Right hindlimb (tissue), 1 donor: ENCODE data around the gene MTMR3.

Experiments
- DNase-seq: peaks from one replicate; pipeline ENCODE4 v3.0.0-alpha.2; 2018

The MTMR3 gene

DNA sequence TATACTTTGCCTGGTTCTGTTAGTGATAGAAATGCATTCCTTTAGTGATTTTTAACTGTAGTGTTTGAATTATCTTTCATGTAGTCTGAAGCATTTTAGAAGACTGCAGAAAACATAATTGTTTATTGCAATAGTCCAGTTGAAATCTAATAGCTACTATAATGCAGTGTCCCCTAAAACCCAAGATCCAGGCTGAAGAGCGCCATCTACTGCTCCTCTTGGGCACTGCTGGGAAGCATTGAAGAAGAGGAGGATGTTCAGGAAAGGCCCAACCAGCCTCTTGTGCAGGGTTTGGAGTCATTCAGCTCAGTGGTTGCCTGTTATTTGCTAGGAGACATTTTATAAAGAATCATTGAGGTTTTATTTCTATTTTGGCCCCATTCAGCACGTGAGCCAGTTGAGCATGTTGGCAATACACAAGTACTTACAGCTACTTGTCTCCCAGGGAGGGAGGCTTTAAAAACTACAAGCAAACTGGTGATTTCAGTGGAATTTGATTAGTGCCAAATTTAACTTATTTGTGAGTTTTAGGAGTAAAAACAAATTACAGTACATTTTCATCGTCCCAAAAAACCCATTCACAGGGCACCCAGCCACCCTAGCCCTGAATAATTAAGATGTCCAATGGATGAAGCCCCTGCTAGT is 122.4 kb downstream of the MTMR3 start:
- peak; percentile 82 for DNase-seq

GRCh38 chr22:30007361-30007760 is 124.4 kb downstream of the MTMR3 start:
- no peak for DNase-seq

DNA sequence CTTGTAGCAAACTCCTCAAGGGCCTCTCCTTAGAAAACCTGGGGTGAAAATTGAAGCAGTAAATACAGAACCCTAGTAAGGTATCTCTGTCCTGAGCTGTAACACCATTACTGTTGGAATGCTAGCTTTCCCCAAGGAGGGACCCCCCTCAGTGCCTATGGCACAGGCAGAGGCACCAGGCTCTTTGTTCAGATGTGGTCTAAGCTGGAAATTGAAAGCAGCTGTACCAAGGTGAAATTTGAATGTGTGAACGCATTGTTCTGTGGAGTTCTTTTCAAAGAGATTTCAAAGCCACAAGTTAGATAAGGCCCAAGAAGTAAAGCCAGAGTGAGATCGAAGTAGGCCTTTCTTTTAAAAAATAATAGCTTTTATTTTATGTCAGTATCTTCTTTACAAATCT is 125.4 kb downstream of the MTMR3 start:
- DNase-seq = no peak

DNA sequence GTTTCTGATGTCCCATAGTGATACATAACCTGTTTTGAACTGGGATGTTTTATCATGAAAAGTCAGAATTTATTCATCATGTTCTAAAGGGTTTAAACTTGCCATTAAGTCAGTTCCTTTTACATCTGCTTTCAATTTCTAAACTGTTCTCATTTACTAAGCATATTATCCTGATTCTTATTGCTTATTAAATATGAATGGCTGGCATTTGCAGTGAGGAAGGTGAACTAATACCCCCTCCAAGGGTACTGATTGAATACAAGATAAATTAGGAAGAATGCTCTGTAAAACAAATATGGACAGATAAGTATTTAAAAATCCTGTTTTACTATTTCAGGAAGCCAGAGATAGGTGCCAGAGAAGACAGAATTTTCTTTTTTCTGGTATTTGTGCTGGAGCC is 126.5 kb downstream of the MTMR3 start:
- DNase-seq = no peak

DNA sequence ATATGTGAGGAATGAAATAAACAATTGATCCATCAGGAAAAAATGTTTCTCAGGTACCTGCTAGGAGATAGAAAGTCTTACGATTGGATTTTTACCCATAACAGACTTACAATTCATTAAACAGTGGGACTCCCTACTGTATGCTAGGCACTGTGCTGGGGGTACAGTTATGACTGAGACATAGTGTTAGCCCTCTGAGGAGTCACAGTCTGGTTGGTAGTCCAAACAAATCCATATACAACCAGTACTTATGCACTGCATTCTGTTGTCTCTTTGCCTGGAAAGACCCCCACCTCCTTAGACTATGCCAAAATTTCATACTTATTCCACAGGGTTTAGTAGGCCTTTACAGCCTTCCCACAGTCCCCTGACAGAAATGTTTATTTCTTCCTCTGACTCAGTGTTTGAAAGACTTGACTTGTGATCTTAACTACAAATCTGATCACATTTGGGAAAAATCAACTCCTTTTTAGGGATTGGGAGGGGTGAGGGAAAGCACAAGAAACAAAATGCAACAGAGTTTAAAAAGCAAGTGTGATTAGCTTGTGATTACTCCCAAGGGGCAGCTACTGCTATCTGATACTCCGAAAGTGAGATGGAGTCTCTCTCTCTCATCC is 127.9 kb downstream of the MTMR3 start:
- DNase-seq = no peak

- DNase-seq = no peak
Observed at GRCh38 chr22:30013201-30013600, 130.2 kb downstream of the MTMR3 start.

- no peak for DNase-seq
Observed at GRCh38 chr22:30014244-30014643, 131.3 kb downstream of the MTMR3 start.

- DNase-seq = no peak
Observed at GRCh38 chr22:30015229-30015797, 132.3 kb downstream of the MTMR3 start.

DNA sequence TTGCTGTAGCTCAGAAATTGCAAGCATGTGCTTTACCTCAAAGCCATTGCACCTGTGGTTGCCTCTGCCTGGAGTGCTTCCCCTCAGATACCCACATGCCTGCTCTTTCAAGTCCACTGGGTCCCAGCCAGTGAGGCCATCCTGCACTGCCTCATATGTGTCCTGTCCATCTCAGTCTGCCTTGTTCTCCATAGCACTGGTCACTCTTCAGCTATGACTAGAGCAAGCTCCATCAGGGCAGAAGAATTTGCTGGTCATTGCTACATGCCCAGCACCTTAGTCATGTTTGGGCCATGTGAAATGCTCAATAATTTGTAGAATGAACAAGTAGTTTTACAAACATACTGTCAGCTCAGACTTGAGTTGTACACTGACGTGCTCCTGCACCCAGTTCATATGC is 132.9 kb downstream of the MTMR3 start:
- no peak for DNase-seq

DNA sequence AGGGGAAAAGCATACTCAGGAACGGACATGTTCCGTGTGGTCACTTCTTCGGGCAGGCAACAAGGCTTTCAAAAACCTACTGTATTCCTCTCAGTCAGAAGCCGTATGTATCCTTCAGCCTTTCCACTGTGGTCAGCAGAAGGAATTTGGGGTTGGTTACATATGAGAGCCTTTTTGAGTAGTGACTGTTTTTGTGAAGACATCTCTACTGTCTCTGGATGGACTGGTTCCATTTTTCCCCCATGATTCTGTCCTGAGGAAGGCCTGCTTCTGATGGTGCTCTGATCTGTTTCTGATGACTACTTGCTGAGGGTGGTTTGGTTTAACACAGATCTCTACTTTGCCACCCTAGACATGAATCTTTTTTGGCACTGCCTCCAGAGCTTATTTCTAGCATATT is 133.6 kb downstream of the MTMR3 start:
- DNase-seq = no peak

DNA sequence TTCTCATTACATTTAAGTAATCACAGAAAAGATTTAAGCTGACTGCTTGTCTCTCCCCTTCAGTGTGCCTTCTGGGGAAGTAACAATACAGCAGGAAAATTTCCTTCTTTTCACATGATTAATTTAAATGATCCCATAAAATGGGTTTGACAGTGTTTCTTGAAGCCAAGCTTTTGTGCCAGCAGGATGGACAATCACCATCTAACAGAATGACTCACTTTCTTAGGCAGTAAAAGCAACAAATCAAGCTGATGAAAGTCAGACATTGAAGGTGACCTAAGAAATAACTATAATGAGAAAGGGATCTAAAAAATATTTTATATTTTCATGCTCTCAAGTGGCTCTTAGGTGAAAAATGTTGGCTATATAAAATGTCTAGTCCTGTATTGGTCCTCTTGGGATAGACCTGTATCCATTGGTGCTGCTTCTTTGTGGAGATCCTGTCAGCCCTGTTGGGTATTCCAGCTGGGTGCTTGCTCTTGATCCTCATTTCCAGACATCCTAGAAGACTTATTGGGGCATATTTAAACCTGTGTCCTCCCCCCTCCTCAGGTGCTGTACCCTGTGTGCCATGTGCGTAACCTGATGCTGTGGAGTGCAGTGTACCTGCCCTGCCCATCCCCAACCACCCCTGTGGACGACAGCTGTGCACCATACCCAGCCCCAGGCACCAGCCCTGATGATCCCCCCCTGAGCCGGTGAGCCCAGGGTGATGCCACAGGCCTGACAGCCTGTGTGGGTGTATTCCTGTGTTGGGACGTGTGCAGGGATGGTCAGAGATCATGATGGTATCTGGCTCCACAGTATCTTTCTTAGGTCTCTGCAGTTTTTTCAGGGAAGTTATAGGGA is 134.6 kb downstream of the MTMR3 start:
- no peak for DNase-seq

DNA sequence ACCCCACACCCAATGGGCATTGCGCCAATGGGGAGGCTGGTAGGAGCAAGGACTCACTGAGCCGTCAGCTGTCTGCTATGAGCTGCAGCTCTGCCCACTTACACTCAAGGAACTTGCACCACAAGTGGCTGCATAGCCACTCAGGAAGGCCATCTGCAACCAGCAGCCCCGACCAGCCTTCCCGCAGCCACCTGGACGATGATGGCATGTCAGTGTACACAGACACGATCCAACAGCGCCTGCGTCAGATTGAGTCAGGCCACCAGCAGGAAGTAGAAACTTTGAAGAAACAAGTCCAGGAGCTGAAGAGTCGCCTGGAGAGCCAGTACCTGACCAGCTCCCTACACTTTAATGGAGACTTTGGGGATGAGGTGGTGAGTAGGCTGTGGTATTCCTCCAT is 137.5 kb downstream of the MTMR3 start:
- no peak for DNase-seq

GRCh38 chr22:30021338-30021737 is 138.4 kb downstream of the MTMR3 start:
- DNase-seq = no peak

- no peak for DNase-seq
Observed at GRCh38 chr22:30021881-30022619, 139.1 kb downstream of the MTMR3 start.

- no peak for DNase-seq
Observed at GRCh38 chr22:30023099-30023660, 140.2 kb downstream of the MTMR3 start.

DNA sequence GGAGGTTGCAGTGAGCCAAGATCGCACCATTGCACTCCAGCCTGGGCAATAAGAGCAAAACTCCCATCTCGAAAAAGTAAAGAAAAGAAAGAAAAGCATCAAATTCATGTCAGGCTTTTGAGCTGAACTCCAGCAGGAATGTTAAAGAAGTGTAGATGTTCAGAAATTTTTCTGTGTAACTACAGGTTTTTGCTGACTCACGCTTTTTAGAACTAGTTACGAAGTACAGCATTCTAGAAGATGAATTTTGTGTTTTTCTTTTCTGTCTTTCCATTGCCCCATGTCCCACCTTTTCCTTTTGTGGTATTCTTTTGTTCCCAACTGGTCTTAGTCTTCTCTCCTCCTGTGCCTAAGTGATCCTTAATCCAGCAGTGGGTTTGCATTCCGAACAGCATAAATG is 141.3 kb downstream of the MTMR3 start:
- no peak for DNase-seq

GRCh38 chr22:30025221-30025620 is 142.2 kb downstream of the MTMR3 start:
- DNase-seq = no peak

GRCh38 chr22:30026756-30027155 is 143.8 kb downstream of the MTMR3 start:
- DNase-seq = no peak

DNA sequence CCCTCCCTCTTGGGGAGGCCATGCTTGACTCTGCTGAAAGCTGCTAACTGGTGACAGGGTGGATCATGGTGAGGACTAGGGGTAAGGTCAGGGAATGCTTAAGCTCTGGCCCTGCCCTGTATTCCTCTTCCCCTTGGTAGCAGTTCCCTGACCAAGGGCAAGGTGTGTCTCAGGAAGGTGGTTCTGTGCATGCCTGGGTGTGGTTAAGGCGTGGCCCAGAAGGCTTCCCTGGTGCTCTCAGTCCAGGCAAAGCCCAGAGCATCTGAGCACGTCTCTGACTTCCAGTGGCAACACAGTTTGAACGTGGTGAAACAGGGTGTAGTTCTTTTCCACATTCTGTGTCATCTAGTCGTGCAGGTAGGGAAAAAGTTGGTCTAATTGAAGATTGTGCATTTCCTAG is 144.2 kb downstream of the MTMR3 start:
- no peak for DNase-seq

DNA sequence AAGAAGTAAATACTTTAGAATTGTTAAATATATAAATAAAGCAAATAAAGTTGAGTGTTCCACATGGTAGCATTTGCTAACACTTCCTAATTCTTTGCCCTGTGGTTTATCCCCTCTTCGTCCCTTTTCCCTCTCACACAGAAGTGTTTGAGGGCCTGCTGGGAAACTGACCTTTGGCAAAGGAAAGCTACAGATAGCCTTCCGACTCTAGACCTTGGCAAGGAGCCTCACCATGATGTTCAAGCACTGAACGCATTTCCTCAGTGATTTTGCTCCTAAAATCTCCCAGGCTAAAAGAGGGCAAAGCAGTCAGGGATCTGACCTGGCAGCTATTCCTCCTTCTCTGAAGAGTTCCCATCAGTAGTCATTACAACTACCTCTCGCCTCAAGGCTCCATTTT is 144.8 kb downstream of the MTMR3 start:
- DNase-seq = no peak

- no peak for DNase-seq
Observed at GRCh38 chr22:30028731-30029130, 145.8 kb downstream of the MTMR3 start.

DNA sequence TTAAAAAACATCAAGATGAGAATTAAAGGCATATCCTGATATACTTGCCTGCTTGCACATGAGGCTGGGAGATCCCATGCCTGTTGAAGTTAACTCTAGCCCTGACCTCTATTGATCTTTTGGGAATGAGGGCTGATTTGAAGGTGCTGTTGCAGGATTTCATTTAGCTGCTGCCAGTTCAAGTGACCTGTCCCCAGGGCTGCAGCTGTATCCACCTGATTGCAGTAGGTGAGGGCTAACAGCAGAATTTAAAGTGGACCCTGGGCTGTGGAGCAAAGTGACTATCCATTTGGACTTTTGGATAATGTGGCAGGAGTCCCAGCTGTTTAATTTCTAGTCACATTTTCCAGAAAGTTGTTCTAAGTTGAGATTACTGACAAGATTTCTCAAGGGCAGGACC is 146.5 kb downstream of the MTMR3 start:
- DNase-seq = no peak

DNA sequence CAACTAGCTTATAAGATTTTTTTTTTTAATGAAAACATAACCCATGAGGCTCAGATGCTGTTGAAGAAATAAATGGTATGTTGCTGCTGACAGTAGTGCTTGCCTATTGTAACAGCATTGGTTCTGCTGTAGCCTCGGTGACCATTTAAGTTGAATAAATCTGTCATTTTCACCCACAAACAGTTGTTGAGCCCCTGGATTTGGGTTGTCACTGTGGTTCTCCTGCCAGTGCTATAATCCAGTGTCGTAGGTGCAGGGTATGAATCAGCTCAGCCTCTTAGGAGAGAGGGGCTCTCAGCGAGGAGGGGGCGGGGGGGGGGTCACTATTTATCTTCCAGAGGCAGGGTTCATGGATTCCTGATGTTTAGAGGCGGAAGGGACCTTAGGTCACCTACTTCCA is 147.4 kb downstream of the MTMR3 start:
- DNase-seq = no peak
